HuH-7 (cell line): Measurements from ENCODE around the gene SLC38A9.
A peak's percentile ranks its signal among the peaks of the same experiment; 100 is the strongest.
"Not testable (repeated sequence)": the region's sequence is repeated elsewhere in the genome, so short reads cannot be mapped to it uniquely, and the experiment has no call there.

Source experiments
- DNase-seq: peaks from one replicate; pipeline ENCODE4 v3.0.0; 2011; ENCODE audit warnings: low spot score

The SLC38A9 gene

DNA sequence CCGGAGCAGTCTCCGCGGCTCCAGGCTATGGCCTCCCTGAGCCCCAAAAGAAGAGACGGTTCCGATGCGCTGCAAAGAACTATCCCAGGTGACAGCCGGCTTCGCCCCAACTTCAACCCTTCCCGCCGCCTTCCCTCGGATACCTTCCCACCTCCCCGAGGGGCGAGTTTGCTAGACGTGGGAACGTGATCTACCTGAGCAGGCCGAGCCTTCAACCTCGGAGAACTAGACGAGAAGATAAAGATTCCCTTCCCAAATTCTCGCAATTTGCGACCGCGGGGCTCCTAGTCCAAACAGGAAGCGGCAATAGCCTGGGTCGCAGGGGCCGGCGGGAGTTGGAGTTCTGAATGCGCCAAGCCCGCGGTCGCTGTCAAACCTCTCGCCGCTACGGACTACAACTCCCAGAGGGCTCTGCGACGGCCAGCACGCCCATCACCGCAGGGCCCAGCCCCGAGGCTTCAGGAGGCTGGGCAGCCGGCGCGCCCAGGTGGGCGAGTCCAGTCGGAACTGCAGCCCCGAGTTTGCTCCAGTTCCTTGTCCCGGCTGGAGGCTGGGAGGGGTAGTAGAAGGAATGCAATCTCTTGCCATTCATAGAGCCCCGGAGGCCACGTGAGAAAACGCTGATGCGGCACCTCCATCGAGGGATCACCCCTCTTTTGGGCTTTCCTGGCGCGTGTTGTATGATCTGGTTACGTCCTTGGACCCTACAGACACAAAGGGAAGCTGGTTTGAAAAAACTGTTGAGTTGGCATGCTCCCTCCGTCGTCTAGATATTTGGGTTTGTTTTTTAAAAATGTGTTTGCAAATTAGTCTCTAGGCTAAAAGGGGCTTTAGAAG, at the start of gene SLC38A9:
Gene SLC38A9, minus strand, starts transcription at position 302 of the 837 bp plus-strand sequence. CDS start 14,366 bp downstream, outside the sequence.
- DNase-seq = peak; percentile 70

GRCh38 chr5:55761721-55762120, 49.6 kb upstream of the SLC38A9 start:
- not testable (repeated sequence) for DNase-seq

DNA sequence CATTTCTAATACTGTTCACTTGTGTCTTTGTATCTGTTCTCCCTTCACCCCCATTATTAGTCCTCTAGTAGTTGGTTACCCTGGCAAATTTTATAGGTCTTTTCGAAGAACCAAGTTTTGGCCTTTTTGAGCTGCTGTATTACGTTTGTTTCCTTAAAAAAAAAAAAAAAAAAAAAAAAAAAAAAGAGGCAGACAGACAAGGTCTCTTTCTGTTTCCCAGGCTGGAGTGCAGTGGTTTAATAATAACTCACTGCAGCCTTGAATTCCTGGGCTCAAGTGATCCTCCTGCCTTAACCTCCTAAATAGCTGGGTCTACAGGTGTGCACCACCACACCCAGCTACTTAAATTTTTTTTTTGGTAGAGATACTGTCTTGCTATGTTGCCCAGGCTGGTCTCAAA, 46.6 kb upstream of the SLC38A9 start:
- DNase-seq = no peak

GRCh38 chr5:55758231-55758630, 46.1 kb upstream of the SLC38A9 start:
- no peak for DNase-seq

GRCh38 chr5:55750499-55750898, 38.4 kb upstream of the SLC38A9 start:
- no peak for DNase-seq

GRCh38 chr5:55750063-55750462, 37.9 kb upstream of the SLC38A9 start:
- DNase-seq = no peak

- DNase-seq = no peak
Measured at GRCh38 chr5:55749387-55749786, 37.3 kb upstream of the SLC38A9 start.

- no peak for DNase-seq
Measured at GRCh38 chr5:55747778-55748318, 35.7 kb upstream of the SLC38A9 start.

- no peak for DNase-seq
Measured at GRCh38 chr5:55742778-55743177, 30.7 kb upstream of the SLC38A9 start.

- DNase-seq = no peak
Measured at GRCh38 chr5:55737793-55738192, 25.7 kb upstream of the SLC38A9 start, which contains the start of gene DDX4. TSS of gene DDX4 (plus strand) at chr5:55738061. CDS start at chr5:55738964, 903 bp downstream.

- no peak for DNase-seq
Measured at GRCh38 chr5:55734658-55735057, 22.5 kb upstream of the SLC38A9 start.

- DNase-seq = no peak
Measured at GRCh38 chr5:55732585-55732984, 20.5 kb upstream of the SLC38A9 start.

DNA sequence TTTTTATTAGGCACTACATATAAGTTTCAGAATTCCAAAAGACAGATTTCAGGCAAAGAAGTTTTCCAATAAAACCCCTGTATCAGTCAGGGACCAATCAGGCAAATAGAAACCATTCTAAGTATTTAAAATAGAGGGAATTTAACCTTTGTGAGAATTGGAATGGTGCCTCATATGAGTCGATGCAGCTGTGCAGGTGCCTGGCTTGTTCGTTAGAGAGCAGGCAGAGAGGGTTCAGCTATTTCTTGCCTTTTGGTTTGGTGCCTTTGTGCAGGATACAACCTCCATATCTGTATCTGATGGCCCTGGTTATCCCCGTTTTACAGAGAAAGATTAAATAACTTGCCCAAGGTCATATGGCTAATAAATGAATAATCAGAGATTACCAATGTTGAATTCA, 19.7 kb upstream of the SLC38A9 start:
- no peak for DNase-seq

- DNase-seq = no peak
Measured at GRCh38 chr5:55724281-55724680, 12.2 kb upstream of the SLC38A9 start.

GRCh38 chr5:55720188-55720703, 8.1 kb upstream of the SLC38A9 start:
- DNase-seq = no peak

- not testable (repeated sequence) for DNase-seq
Measured at GRCh38 chr5:55719026-55719425, 6.9 kb upstream of the SLC38A9 start.

- DNase-seq = no peak
Measured at GRCh38 chr5:55715519-55716078, 3.5 kb upstream of the SLC38A9 start.

- no peak for DNase-seq
Measured at GRCh38 chr5:55714749-55715148, 2.6 kb upstream of the SLC38A9 start.

DNA sequence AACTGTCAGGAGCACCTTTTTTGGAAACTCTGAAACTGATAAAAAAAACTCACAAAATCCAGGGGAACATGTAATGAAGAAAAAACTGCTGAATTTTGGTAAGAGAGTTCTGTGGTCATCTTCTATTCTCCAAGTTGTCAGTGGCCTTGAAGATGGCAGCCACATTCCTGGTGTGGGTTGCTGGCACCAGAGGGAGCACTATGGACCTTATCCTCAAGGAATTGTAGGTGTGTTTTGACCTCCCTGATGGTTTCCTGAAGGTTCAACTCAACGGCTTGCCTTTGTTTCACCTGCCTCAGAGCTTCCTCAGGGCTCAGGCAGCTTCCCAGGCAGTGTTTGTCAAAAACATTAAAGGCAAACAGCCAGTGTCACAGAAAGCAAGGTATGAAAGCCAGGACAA, 2.2 kb upstream of the SLC38A9 start:
- no peak for DNase-seq

GRCh38 chr5:55713871-55714270, 1.7 kb upstream of the SLC38A9 start:
- DNase-seq = no peak

GRCh38 chr5:55711507-55712022, 559 bp downstream of the SLC38A9 start:
- DNase-seq = no peak

DNA sequence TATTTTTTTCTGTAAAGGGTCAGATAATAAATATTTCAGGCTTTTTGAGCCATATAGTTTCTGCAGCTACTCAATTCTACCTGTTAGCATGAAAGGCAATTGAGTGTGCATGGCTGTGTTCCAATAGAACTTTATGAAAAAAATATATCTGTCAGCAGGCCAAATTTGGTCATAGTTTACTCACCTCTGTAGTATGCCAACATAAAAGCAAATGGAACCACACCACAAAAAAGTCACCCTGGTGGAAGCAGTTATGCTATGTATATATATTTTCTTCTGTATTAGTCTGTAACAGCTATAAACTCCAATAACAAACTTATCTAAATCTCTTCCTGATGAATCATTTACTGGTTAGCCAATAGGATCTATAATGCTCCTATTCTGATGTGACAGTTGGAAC, 3.4 kb downstream of the SLC38A9 start:
- DNase-seq = no peak

GRCh38 chr5:55706230-55706629, 5.9 kb downstream of the SLC38A9 start:
- DNase-seq = no peak
